Inferior parietal cortex (tissue), 1 donor: ENCODE results near the gene STMN1.
"Not testable (repeated sequence)": the region's sequence is repeated elsewhere in the genome, so short reads cannot be mapped to it uniquely, and the experiment has no call there.

Experiments used
- DNase-seq: peaks from one replicate; pipeline ENCODE4 v3.0.0-alpha.2; 2016; ENCODE audit errors: extremely low spot score

STMN1 gene

GRCh38 chr1:25905680-25906643 lies at the start of gene STMN1:
TSS of gene STMN1 (minus strand) at chr1:25906419. CDS start at chr1:25904676, 1,743 bp downstream.
- DNase-seq = peak; percentile 93

DNA sequence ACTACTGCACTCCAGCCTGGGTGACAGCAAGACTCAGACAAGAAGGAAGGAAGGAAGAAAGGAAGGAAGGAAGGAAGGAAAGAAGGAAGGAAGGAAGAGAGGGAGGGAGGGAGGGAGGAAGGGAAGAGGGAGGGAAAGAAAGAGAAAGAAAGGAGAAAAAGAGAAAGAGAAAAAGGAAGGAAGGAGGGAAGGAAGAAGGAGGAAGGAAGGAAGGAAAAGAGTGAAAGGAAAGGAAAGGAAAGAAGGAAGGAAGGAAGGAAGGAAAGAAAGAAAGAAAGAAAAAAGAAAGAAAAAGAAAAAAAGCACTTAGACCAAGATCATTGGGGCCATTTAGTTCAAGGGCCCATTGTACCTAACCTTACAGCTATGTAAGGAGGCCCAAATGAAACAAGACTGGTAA lies 49.3 kb upstream of the STMN1 start:
- DNase-seq = no peak

DNA sequence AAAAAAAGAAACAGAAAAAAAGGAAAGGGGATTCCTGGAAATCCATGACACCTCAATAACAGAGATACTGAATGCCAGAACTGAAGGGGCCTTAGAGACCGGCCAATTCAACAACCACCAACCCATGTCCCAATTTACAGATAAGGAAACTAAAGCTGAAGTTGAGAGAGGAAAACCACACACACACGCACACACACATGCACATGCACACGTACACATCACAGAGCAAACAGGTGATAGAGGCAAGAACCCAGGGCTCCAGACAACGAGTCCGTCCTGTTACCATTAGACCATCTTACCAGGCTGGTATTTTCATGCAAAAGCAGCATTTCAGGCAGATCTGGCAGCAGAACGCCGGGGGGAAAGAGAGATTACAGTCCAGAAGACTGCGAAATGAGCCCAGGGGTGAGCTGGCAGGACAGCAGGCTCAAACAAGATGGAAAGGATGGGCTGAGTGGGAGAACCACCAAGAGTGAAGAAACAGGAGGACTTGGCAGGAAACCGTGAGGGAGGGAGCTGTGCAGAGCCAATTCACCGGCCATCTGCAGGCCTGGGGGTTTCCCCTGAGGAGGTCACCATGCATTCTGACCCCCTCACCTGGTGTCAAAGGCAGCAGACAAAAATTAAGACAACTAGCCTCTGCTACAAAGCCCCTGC lies 48.2 kb upstream of the STMN1 start:
- no peak for DNase-seq

DNA sequence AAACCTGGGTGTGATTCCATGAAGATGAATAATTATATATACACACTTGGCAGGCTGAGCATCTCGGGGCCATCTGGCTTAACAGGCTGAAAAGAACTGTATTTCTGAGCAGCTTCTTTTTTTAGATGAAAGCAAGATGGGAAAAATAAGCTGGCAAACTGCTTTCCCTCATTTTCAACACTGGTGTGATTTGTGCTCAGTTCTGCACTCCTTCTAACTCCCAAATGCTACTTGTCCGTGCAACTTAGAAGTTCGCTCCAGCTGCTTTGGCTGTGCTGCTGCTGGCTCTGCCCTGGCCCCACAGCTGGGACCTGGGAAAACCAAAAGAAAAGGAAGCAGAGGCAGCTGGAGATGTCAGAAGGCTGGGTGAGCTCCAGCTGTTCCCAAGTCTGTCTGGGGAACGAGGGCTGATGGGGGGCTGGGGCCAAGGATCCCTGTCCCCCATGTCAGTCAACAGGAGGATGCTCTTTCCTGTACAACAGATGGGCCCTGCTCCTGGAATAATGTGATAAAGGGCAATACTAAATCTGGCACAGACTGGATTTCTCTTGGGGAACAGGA lies 46.7 kb upstream of the STMN1 start:
- DNase-seq = peak; percentile 61

- DNase-seq = no peak
Measured at GRCh38 chr1:25948641-25949040, 42.4 kb upstream of the STMN1 start.

DNA sequence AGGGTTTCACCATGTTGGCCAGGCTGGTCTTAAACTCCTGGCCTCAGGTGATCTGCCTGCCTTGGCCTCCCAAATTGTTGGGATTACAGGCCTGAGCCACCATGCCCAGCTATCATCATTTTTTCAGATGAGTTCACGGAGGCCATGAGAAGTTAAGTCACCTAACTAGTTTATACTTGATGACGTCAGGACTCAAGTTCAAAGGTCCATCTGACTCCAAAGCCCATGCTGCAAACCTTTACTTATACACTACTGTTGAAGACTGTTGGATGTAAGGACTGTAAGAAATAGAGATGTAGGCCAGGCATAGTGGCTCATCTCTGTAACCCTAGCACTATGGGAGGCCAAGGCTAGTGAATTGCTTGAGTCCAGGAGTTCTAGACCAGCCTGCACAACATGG lies 40.8 kb upstream of the STMN1 start:
- DNase-seq = no peak

GRCh38 chr1:25945761-25946160 lies 39.5 kb upstream of the STMN1 start:
- DNase-seq = no peak

GRCh38 chr1:25944986-25945385 lies 38.8 kb upstream of the STMN1 start:
- no peak for DNase-seq

DNA sequence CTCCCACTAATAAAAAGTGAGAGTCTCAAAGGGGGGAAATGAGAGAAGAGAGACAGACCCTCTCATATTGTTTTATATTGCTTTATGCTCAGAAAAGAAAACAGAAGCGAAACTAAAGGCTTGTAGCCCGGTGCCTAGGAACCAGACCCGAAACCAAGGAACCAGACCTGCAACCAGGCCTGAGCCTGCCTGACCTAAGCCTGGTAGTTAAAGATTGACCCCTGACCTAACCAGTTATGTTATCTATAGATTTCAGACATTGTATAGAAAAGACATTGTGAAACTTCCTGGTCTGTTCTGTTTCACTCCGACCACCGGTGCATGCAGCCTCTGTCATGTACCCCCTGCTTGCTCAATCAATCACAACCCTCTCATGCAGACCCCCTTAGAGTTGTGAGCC lies 37.3 kb upstream of the STMN1 start:
- DNase-seq = not testable (repeated sequence)

- no peak for DNase-seq
Measured at GRCh38 chr1:25936947-25937346, 30.7 kb upstream of the STMN1 start.

DNA sequence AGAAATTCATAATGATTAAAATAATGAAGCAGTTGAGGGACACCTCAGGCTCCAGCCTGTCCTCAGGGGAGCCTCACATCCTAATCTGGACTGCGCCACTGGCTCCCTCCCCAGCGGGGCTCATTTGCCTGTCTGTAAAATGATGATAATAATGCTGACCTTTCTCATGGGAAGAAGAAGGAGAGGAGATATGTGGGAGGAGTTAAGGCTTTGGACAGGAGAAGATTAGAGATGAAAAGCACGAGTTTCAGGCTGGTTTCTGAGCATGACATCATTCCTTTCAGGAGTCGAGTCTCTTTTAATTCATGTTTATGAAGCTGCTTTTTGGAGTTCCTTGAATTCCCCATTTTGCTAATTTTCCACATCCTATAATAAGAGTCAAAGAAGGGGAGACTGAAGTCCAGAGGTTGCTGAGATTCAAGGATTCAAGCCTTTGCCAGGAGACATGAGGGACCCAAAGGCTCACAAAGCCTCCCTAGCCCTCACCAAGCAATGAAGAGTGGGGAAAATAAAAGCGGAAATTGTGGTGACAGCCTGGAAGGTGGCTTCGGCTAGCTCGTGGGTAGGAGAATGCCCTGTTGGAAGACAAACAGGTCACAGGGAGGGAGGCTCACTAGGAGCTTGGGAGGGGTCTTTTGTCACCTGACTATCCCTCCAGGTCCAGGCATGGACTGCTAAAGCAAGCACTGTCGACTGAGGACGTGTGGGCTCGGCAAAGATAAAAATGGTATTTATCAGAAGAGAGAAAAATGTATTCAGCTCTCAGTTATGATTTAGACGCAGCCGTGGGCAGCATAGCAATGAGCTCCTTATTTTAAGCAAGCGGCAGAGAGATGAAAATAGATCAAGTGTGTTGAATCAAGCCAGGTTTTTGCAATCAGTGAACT lies 27.5 kb upstream of the STMN1 start:
- DNase-seq = peak; percentile 66

- DNase-seq = not testable (repeated sequence)
Measured at GRCh38 chr1:25932811-25933400, 26.7 kb upstream of the STMN1 start.

GRCh38 chr1:25932321-25932720 lies 26.1 kb upstream of the STMN1 start:
- DNase-seq = no peak

DNA sequence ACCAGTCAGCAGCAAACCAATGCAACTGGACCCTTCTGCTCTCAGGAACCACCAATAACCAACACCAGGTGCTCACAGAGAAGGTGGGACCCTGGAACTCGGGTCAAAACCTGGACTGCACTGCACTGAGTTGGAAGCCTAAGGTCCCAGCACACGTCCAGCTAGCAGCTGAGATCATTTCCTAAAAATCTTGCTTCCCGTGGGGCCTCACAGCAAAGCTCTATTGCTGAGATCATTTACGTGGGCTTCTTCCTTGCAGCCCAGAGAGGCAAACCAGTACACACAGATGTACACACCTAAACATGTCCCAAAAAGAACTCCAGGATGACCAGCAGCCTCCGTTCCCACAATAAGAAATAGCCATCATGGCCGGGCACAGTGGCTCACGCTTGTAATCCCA lies 22.8 kb upstream of the STMN1 start:
- no peak for DNase-seq

GRCh38 chr1:25927521-25928265 lies 21.5 kb upstream of the STMN1 start:
- no peak for DNase-seq

DNA sequence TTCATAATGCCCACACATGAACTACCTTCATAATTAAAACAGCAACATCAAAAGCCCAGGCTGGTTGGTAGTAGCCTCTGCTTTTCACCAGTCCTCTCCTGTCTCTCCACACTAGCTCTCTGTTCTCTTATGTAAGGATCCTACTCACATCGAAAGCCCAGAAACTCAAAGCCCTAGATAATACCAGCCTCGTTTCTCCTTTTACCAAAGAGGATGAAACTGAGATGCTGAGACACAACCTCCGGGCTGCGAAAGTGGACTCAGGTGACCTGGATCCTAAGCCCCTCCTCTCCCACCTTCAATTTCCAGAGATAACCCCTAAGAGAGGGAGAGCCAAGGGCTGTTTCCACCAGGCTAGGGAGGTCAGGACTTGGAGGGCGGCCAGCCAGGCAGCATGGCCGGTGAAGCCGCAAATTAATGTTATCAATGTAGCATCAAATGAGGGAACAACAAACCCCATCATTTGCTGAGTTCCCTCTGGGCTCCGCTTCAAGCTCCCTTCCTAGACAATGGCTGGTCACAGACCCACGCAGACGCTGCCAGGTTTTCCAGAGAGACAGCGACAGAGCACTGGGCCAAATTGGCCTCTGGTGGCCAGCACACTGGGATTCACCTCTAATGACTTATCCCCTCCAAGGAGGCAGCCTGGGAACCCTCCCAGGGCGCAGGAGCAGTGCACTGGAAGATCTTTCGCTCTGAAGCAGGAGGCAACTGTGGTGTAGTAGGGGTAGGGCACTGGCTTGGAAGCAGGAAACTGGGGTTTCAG lies 20.7 kb upstream of the STMN1 start:
- DNase-seq = peak; percentile 66

- no peak for DNase-seq
Measured at GRCh38 chr1:25924454-25924853, 18.2 kb upstream of the STMN1 start.

- no peak for DNase-seq
Measured at GRCh38 chr1:25922971-25923552, 16.8 kb upstream of the STMN1 start.
